NCI-H774 (cell line): ENCODE results near the gene PEX26.
"Not testable (repeated sequence)": the region's sequence is repeated elsewhere in the genome, so short reads cannot be mapped to it uniquely, and the experiment has no call there.

ENCODE experiments used
- DNase-seq: peaks from one replicate; lab custom pipeline; 2025; lab: John Stamatoyannopoulos, UW

Gene PEX26

DNA sequence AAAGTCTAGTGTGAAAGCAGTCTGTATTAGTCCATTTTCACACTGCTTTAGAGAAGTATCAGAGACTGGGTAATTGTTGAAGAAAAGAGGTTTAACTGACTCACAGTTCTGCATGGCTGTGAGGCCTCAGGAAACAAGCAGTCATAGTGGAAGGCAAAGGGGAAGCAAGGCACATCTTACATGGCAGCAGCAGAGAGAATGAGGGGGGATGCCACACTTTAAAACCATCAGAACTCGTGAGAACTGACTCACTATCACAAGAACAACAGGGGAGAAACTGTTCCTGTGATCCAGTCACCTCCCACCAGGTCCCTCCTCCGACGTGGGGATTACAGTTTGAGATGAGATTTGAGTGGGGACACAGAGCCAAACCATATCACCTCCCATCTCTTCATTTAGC, 19.0 kb downstream of the PEX26 start:
- no peak for DNase-seq

- no peak for DNase-seq
Observed at GRCh38 chr22:18100781-18101180, 23.0 kb downstream of the PEX26 start.

DNA sequence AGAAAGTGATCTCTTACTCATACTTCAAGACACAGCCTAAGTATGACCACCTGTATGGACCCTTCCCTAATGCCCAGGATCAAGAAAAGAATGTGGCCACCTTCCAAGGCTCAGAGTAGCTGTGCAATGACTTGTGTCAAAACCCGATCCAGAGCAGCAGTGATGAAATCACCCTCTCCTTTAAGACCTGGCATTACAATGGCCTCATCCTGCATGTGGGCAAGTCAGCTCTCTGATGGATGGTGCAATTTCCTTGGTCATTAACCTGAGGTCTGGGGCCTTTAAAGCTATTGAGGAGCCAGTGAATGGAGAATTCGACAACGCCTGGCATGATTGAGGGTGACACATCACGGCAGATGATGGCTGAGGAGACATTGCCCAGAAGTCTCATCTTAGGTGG, 23.7 kb downstream of the PEX26 start:
- DNase-seq: no peak

DNA sequence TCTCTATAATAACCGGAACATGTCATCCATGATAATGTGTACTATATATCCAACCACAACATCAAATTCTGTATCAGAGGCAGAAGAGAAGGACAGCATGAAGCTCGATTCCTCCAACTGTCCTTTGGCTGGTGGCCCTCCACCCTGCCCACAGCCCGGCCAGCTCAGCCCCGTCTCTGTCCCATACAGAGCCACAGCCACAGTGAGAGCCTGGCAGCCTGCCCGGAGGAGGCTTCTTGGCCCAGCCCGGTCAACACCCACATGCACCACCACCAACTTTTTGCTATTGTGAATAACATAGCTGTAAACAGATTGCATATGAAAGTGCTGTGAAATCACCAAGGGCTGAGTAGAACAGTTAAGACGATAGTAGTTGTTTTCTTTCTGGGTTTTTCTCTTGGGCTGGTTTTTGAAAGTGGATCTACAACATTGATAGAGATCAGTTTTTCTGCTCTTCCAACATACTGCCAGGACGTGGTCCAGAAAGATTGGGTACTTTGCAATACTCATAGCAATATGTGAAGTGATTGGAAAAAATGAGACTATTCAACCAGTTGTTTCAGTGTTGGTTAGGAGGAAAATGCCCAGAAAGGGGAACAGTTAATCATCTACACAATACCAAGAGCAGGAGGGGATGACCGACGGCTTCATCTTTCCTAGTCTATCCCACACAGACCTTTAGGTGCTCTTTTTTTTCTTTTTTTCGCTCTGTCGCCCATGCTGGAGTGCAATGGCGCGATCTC, 25.9 kb downstream of the PEX26 start:
- no peak for DNase-seq

- no peak for DNase-seq
Observed at GRCh38 chr22:18104566-18104965, 26.8 kb downstream of the PEX26 start.

GRCh38 chr22:18105981-18106380, 28.2 kb downstream of the PEX26 start:
- DNase-seq: not testable (repeated sequence)

DNA sequence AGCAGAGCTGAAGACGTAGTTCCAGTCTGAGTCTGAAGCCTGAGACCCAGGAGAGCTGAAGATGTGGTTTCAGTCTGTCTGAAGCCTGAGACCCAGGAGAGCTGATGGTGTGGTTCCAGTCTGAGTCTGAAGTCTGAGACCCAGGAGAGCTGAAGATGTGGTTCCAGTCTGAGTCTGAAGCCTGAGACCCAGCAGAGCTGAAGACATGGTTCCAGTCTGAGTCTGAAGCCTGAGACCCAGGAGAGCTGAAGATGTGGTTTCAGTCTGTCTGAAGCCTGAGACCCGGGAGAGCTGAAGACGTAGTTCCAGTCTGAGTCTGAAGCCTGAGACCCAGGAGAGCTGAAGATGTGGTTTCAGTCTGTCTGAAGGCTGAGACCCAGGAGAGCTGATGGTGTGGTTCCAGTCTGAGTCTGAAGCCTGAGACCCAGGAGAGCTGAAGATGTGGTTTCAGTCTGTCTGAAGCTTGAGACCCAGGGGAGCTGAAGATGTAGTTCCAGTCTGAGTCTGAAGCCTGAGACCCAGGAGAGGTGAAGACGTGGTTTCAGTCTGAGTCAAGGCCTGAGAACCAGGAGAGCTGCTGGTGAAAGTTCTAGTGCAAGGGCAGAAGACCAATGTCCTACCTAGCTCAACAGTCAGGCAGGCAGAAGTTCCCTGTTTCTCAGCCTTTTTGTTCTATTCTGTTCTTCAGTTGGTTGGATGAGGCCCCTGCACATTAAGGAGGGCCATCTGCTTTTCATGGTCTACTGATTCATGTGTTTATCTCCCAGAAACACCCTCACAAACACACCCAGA, 29.0 kb downstream of the PEX26 start:
- not testable (repeated sequence) for DNase-seq

DNA sequence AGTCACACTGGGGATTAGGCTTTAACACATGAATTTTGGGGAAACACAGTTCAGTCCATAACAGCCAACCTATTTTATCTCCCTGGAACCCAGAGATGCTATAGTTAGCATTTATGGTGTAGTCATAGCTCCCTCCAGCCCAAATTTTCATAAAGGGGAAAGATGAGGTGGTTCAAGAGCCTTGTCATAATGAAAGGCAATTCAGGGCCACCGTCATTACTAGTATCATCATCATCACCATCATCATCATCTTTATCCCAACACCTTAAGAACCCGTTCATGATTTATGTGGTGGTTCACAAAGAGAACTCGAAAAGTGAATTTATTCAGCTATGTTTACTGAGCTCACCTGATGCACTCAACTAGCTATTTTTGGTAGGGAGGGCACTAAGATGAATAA, 30.4 kb downstream of the PEX26 start:
- no peak for DNase-seq

DNA sequence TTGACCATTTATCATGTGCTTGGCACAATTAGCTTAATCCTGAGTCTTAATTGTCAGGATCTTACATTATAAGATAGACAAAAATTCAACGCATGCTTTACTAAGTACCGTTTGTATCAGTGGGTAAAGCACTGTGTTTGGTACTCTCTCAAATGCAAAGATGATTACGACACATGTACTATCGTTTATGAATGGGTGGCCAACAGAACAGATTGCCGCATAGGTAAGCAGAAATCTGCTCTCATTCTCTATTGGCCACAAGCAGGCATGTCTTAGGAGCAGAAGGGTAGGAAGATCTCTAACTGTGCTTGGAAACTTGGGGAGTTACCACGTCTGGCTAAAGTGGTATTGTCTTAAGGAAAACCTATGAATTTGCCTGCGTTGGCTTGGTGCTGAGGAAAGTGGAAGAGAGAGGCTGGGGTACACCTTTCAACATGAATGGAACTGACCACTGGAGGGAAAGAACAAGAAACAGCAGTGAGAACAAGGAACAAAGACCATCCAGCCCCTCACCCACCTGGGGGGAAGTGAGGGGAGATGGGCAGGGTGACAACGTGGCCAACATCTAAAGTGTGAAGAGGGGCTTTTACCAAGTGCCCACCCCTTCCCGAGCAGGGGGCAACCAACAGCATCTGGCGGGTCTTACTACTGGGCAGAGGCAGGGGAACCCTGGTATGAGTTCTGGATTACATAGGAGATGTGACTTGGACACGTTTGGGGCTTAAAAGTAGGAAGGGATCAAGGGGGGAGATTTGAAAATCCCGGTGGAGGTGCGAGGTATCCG, 31.8 kb downstream of the PEX26 start:
- DNase-seq: no peak

DNA sequence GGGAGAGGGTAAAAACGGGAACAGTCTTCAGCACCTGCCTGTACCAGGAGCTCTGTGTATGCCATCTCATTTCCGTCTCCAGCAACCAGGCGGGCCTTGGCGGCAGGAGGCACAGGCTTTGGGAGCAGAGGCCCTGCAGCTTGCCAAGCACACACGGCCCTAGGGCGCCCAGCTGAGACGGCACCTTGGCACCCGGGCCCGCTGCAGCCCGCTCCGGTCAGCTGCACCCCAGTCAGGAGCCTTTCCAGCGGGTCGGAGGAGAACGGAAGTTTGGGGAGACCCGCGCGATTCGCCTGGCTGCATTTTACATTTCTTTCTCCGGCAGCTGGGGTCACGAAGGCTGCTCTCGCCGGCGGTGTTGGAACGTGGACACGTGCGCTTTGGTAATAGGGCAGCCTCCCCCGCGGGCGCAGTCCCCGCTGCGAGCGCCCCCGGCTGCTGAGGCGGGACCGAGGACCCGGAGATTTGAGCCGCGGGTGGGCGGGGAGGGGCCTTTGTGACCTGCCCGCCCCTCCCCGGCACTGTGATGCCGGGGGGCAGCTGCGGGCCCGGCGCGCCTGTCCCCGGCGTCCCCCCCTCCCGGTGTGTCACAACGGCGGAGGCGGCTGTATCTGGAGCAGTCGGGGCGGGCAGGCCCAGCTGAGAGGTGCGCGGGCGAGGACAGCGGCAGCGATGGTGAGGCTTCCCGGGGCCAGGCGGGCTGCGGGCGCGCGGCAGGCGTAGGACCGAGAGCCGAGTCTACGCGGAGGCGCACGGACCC, 32.6 kb downstream of the PEX26 start, which contains the start of gene TUBA8:
Gene TUBA8, plus strand, starts transcription at position 616 of the 760 bp plus-strand sequence. Its CDS starts 57 bp downstream, at position 673.
- peak; percentile 25 for DNase-seq

DNA sequence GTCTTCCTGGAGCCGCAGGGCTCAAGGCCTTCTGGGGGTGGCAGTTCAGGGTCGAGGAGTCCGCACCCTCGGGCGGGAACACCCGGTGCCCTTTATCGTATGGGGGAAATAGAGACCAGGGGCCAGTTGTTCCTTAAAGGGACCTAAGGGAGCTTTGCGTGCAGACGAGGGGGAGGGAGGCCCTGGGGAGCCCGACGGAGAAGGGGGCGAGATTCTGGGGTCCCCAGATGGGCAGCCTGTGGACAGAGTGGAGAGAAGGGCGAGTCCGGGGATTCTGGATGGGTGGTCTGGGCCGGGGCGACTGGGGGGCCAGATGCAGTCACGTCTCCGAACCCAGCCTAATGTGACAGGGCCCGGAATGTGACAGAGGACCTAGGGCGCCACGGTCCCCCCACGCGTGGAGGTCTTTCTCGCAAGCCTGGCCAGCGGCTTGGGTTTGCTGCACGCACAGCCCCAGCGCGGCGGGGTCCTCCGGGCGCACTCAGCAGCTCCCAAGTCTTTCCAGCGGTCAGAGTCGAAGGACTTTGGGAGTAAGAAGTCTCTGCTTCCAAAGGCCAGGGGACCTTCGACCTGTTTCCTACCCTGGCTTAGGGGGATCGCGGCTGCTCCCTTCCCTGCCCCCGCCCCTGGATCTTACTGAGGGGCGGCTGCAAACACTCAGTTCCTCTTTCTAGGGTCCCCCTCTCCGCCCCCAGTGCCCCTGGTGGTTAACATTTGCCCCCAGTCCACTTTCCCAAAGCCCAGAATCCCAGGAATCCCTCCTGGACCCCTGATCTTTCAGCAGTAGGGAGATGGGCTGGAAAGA, 33.4 kb downstream of the PEX26 start:
- no peak for DNase-seq

- DNase-seq: no peak
Observed at GRCh38 chr22:18111759-18112330, 34.1 kb downstream of the PEX26 start.

GRCh38 chr22:18112440-18112839, 34.6 kb downstream of the PEX26 start:
- DNase-seq: no peak

- DNase-seq: no peak
Observed at GRCh38 chr22:18113680-18114394, 36.0 kb downstream of the PEX26 start.

- no peak for DNase-seq
Observed at GRCh38 chr22:18114495-18114894, 36.7 kb downstream of the PEX26 start.

DNA sequence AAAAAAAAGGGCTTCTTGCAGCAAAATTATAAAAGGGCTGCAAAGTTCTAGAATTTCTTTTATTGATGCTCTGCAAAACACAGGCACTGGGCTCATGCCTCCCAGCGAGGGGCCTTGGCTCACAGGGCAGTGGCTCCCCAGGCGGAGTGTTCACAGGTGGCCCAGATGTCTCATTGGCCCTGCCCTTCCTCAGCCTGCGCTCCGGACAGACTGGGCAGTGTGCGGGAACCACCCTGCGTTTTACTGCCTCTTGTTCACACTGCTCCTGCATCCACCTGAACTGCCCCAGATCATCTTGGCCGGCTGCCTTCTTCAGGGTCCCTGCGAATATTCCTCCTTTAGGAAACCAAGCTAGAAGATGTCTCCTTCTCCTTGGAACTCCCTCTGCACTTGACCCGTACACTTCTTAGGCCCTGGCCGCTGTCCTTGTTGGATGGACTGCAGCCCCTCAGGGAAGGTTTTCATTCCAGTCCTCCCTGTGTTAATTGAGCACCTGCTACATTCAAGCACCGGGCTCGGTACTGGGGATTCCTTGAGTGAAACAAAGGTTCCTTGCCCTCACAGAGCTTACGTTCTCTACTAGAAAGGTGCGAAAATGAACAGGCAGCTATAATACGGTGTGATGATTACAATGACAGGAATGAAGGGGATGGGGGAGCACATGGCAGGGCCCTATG, 37.3 kb downstream of the PEX26 start:
- DNase-seq: no peak

DNA sequence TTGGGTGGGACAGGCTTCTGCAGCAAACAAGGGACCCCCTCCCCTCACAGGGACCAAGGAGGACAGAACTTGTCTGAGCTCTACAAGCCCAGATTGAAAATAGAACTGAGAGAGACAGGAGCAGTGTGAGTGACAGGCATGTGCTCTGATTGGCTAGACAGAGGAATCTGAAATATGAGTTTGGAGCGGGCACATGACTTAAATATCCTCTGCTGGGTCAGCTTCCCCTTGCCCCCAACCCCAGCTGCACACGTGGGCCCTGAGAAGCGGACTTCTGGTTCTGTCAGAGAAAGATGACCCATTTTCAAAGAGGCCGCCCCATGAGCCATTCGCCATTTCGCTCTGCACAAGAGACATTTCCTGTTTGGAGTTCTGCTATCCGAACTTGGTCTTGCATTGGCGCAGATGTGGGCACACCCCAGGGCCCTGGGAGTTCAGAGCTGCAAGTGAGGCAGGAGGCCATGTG, 38.1 kb downstream of the PEX26 start:
- no peak for DNase-seq

DNA sequence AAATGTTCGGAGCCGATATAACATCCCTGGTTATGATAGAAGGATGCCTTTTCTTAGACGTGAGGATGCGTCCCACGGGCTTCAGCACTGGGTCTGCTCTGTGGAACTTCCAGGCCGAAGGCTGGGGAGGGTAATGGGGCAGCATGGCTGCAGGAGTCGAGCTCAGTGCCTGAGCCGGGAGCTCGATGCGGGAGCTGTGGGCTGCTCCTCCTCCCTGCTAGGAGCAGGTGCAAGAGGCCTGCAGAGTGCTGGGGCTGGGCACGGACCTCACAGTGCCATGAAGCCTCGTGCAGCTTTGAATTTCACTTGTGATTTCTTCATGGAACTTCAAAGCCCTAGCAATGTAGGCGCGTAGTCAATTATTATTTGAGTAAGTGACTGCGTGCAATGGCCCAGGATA, 38.8 kb downstream of the PEX26 start:
- DNase-seq: no peak

- no peak for DNase-seq
Observed at GRCh38 chr22:18118345-18118915, 40.6 kb downstream of the PEX26 start.
